OCI-LY1 (cell line): ENCODE measurements around the gene PON1.

Experiments
- CTCF ChIP-seq: fragments of 200-600 bp; sonication (generic), shearing (Covaris generic); IDR thresholded peaks from 2 replicates; pipeline ENCODE4 v1.5.1; 2017; ENCODE audit warnings: mild to moderate bottlenecking, antibody characterized with exemption, low read length, moderate library complexity, mixed read lengths
- EZH2 ChIP-seq: fragments of 200-600 bp; sonication (generic), shearing (Covaris generic); IDR thresholded peaks from 2 replicates; pipeline ENCODE4 v1.8.0; 2017; ENCODE audit warnings: borderline replicate concordance, mixed run types, mild to moderate bottlenecking, antibody characterized with exemption, low read length, moderate library complexity, mixed read lengths

DNA sequence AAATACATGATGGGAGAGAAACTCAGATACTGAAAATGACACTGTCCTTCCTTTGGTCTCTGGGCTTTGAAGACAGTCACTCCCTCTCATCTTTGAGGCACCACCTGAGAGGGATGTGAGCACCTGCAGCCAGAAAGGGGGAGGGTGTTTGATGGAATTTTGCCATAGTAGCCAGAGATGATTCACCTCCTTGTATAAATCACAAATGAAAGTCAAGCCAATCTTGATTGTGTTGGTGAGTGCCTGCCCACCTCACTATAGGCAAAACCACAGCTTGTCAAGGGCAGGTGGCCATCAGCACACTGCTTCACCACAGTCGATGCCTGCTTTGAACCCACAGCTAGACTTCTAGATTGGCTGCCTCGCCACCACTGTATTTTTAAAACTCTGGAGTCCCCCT is 48.2 kb downstream of the PON1 start:
- TF ChIP-seq CTCF (no peak), EZH2 (no peak)
